ENCODE data around the gene THPO.

DNA sequence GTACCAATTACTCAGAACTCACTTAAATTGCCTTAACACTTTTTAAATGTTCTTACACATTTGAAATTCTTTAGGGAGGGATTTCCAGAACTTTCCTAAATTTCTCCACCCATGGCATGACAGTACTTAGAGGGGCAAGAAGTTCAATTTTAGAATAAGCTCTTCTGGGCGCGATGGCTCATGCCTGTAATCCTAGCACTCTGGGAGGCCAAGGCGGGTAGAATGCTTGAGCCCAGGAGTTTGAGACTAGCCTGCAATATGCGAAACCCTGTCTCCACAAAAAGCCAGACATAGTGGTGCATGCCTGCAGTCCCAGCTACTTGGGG lies 30.0 kb downstream of the THPO start:
- TF ChIP-seq EP300 (IDR thresholded peaks at IDR 0.05; ENCODE audit: borderline replicate concordance) (no peak), TAF1 (IDR thresholded peaks at IDR 0.05; ENCODE audit: low read depth) (no peak), CEBPB (IDR thresholded peaks at IDR 0.05) (no peak), NFIC (IDR thresholded peaks at IDR 0.05) (no peak)
